Endometrium (tissue), 2 donors: ENCODE results near the gene ZDHHC11B.
"Not testable (repeated sequence)": the region's sequence is repeated elsewhere in the genome, so short reads cannot be mapped to it uniquely, and the experiment has no call there.

ENCODE experiments used
- FAIRE-seq: peaks from 2 replicates; lab custom pipeline; 2012; peaks lifted over from hg19 to GRCh38; lab: Jason Lieb, UNC
- donor health status: control.
- donor health status: control.

The ZDHHC11B gene

DNA sequence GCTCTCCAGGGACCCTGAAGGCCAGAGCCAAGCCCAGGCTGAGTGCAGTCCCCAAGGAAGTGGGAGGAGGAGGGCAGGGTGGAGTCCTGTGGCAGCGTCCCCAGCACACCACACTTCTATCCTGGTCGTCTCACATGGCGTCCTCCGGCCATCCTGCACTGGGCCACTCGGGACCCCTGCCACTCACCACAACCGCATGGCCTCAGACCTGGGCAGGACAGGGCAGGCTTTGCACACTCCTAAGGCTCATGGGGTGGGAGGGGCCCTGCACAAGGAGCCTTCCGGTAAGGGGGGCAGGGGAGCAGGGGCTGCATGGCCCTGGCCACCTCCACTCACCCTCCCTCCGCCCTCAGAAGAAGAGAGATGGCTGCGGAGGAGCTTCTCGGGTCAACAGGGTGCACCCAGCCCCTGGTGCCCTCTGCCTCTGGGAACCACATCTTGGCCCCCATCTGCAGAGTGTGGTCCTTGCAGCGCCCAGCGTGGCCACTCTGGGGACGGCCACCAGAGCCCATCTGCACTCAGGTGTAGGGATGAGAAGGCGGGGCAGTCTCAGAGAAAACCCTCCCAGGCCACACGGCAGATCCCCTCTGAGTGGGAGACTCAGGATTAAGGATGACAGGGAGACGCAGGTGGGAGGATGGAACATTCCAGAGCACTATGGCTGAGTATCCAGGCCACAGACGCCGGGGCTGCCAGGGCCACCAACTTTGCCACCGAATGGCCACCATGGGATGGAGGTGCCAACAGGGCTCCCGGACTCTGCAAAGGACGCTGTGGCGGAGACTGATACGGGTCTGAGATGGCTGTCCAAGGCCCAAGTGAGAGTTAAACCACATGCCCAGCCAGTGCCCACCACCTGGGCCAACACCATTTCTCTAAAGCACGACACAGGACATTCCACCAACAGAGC, 99.0 kb downstream of the ZDHHC11B start:
- no peak for FAIRE-seq

DNA sequence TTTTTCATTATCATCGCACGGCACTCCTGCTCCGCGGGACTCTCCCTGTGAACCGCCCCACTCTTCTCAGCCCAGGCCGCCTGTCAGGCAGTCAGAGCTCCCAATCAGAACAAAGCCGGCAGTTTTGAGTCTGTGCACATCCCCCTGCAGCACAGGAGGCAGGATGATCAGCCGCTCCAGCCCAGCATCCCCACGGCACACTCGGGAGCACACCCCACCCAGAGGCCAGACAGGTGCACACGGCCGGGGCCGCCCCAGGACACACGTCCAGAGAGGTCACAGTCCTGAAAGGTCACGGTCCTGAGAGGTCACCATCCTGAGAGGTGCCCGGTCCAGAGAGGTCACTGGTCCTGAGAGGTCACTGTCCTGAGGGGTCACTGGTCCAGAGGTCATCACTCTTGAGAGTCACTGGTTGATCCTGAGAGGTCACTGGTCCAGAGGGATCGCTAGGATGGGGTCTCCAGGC, 99.7 kb downstream of the ZDHHC11B start:
- no peak for FAIRE-seq

DNA sequence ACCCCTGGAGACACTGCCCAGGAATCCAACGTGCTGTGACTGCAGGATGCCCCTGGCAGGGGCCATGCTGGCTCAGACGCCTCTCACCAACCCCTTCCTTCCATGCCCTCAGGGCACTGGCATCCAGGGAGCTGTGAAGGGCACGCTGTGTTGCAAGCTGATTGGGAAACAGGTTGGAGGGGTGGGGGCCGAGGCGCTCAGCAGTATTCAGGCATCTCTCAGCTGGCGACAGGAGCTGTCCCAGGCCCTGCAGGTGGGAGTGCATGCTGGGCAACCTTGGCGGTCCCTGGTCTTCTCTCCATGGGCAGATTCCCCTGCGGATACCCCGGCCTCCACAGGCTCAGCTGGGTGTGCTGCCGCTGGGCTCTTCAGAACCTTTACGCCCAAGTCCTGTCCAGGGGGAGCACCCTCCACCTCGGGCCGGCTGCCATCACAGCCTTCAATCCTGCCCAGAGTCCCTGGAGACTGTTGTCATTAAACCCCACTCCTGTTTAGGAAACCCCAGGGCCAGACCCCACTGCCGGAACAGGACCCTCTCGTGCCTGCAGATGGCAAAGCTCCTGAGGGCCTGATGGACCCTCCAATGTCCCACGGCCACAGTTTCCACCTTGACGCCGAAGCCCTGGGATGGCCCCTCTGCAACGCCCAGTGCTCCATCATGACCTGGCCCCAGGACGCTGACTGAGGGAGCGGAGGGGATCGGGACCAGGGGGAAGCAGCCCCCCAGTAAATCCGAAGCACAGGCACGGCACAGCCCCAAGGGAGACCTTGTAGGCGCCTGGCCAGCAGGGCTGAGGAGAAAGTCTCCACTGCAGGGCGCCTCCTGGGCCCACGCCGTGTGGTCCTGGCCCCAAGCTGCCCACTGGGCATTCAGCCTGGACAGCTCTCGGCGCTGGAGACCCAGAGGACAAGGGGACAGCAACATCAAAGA, 100.7 kb downstream of the ZDHHC11B start:
- FAIRE-seq, result no peak

DNA sequence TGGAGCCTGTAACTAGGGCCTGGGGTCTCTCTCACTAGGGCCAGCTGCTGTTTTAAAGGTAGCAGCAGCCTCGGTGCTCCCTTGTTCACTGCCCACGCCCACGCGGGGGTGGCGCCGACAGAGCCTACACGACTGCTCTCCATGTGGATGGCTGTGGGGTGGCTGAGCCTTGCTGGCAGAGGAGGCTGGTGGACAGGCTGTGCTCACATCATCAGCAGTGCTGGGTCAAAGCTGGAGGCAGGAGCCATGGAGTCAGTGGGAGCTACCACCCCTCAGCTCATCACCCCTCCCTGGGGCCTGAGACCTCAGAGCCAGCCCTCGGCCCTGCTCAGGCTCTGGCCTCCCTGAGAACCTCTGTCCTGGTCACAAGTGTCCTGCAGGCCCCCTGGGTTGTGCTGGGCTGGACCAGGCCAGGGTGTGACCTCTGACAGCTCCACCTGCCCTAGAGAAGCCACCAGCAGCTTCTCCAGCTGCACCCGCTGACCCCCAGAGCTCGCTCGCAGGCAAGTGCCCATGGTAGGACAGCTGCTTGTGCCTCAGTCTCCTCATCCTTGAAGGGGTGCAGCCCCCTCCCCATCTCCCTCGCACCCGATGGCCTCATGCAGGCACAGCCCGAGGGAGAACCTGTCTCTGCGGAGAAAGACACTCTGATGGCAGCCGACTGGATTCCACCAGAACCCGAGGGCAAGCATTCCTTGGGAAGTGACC, 101.7 kb downstream of the ZDHHC11B start:
- FAIRE-seq, result not testable (repeated sequence)

DNA sequence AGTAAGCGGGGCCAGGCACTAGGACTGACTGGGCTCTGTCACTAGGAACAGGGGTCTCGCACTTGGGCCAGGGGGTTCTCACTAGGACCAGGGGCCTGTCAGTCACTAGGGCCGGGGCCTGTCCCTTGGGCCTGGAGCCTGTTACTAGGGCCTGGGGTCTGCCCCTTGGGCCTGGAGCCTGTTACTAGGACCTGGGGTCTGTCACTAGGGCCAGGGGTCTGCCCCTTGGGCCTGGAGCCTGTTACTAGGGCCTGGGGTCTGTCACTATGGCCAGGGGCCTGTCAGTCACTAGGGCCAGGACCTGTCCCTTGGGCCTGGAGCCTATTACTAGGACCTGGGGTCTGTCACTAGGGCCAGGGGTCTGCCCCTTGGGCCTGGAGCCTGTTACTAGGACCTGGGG, 102.3 kb downstream of the ZDHHC11B start:
- not testable (repeated sequence) for FAIRE-seq

DNA sequence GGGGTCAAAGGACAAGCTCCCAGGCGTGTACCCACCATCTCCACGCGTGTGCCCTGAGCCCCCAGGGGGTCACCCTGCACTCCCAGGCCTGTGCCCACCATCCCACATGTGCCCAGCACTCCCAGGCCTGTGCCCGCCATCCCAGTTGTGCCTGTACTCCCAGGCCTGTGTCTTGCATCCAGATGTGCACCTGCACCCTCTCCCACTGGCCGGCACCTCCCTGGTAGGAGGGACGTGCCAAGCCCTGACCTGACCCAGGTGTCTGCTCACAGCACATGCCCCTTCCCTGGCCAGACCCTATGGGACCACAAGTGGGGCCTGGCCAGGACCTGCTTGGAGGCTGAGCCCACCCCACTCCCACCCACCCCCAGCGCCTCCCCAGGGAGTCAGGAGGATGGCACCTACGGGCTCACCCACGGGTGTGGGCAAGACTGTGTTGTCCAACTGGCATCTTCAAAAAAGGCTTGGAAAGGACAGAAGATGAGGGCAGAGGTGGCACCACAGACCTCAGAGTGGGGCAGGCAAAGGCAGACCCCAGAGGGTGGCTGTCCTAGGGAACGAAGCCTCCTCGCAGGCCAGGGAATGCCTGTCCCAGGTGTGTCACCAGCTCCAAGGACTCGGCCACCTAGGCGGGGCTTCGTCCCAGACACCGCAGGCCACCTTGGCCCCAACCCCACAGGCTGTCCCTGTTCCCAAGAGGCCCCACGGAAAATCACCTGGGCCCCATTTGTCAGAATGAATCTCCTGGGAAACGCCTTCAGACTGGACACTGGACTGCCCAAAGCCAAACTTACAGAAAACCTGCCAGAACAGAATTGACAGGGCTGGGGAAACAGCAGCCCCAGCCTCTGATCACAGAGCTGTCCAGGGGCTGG, 103.0 kb downstream of the ZDHHC11B start:
- FAIRE-seq, result not testable (repeated sequence)

DNA sequence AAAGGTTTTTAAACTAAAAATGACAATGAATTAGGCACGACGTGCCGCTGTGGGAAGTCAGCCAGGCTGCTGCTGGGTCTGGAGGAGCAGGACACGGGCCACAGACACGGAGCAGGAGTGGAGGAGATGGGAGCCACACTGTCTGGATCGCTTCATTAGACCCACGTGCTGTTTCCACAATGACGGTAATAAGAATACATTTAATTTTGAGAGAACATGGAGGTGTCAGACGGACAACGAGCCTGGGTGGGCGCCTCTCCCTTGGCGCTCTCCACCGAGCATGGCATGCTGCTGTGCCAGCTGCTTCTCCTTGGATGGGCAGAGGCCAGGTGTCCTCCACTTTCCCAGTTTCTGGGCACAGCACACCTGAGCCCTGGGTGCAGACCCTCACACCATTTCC, 103.7 kb downstream of the ZDHHC11B start:
- FAIRE-seq, result not testable (repeated sequence)

DNA sequence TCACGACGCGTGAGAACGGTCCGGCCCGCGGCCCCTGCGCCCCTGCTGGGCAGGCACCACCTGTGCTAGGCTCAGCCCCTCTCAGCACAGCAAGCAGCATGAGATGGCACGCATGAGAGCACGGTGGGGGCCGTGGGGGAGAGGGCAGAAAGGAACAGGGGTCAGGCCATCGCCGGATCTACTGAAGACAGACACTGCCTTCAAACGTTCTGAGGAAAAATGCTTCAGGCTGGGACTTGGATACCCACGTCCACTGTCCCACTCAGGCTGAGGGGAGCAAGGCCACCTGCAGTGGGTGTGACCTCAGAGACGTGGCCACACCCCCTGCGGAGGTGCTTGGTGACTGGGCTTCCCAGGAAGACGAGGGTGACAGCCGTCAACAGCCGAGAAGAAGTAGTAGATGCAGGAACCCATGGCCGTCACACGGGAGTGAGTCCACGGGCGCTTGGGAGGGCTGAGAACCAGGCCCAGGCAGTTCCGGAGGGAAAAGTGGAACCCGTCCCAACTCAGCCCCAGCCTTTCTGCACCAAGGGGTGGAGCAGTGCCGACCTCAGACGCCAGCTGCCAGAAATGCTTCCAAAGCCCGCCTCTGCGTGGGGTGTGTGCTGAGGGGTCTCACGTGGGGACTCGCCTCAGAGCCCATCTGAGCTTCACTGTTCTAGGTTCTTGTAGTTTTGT, 104.3 kb downstream of the ZDHHC11B start:
- not testable (repeated sequence) for FAIRE-seq

DNA sequence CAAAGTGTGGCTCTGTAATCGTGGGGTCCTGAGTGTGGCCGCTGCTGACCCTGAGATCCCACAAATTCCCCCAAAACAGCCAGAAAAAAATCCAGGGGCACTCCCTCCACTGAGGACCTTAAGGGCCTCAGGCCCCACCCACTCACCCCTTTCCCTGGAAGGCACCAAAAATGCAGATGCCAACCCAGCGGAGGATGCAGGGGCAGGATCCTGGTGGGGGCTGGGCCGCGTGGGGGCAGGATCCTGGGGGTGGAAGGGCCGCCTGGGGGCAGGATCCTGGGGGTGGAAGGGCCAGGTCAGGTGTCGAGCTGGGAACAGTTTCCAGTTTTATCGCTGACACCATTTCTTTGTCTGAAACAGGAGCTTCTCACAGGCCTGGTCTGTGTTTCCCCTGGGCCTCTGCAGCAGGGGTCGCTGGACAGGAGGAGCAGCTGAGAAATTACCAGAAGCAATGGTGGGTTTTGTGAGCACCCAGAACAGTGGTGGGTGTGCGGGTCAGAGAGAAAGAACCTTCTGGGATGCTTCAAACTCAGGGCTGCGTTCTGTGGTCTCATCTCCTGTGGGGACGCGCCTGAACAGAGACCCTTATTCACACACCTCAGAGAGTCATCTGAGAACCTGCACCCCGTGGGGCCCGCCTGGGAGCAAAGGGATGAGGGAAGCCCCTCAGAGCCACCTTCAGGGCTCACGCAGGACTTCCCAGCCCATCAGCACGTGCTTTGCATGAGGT, 105.2 kb downstream of the ZDHHC11B start:
- not testable (repeated sequence) for FAIRE-seq

DNA sequence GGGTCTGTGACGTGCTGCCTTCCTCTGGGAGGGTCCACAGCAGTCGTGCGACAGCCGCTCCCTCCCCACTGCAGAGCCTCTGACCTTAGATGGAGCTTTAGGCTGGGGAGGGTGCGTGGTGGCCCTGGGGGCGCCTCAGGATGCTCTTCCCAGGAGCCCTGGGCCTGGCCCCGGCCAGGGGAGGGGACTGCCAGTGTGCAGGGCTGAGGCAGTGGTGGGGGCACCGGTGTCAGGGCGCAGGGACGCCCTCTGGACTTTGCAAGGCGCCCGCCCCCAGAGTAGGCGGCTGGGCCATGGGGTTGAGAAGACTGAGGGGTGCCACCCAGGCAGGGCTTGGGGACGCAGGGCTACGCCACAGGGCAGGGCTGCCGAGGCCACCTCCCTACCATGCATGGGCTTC, 106.0 kb downstream of the ZDHHC11B start:
- FAIRE-seq, result not testable (repeated sequence)

DNA sequence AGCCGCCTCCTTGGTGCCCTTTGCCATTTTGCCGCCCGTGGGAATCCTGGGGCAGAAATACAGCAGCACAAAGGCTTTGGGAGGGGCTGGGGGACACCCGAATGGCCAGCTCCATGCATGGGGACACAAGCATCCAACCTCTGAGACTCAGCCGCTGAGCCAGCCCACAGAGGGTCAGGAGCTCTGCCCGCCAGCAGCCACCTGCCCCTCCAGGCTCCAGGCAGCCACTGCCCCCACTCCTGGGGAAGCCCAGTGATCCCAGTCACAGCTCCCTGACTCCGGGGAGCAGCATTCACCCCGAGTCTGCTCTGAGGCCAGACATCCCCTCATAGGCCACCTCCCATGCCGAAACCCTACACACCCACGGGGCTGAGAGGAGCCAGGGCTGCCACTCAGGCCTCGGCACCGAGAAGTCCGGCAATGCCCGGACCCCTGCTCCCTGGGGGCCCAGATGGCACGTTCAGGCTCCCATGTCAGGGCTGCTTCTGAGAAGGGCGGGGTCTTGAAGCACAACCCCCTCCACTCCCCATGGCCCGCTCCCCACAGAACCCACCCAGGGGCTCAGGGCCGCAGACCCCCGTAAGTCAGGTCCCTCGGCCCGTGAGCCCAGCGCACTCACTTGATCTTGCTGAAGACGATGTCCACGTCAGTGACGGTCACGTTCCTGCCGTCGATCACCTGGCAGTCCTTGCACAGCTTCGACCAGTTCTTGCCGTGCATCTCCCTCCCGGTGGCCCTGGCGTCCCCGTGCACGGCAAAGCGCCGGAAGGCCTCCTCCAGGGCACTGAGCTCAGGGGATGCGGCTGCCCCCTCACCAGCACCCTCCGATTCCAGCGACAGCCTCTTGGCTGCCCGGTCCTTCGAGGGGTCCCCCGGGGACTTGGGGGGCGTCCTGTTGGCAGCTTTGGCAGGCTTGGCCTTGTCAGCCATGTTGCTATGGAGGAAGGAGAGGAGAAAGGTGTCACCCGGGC, 107.1 kb downstream of the ZDHHC11B start:
- FAIRE-seq, result no peak

DNA sequence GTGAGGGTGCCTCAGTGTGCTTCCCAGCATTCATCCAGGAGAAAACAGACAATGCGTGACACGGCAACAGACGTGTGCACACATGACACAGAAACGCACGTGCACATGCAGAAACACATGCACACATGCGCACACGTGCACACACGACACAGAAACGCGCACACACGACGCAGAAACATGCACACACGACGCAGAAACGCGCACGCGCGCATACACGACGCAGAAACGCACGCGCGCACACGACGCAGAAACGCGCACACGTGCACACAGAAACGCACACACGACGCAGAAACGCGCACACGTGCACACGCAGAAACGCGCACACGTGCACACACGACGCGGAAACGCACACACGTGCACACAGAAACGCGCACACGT, 107.8 kb downstream of the ZDHHC11B start:
- no peak for FAIRE-seq

DNA sequence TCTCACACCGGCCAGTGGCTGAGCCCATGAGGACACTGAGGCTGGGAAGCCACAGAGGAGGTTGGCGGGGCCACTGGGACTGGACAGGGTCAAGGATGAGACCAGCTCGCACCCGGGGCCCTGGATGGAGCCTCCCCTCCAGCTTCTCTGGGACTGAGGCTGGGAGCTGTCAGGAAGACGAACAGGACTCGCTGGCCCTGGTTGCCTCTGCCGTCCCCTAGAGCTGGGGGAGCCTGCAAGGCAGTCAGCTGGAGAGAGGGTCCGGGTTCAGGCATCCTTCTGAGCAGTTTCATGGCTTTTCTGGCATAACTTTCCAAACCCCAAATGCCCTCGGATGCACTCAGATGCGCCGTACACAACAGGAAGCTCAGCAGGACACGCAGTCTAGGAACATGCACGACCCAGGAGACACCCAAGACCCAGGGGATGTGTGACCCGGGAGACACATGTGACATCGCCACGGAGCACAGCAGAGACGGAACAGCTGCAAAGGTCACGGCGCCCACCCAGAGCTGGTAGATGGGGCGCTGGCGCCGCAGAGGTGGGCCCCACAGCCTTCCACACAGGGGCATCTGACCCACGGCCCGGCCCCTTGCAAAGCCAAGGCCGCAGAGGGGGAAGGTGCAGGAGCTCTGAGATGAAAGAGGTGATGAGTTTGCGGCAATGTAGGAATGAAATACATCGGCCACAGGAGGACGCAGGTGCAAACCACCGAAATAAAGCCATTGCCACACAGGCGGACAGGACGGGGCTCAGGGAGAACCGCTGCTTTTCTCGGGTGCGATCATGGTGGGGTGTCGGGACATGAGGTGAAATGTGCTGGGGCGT, 108.4 kb downstream of the ZDHHC11B start:
- FAIRE-seq, result no peak

DNA sequence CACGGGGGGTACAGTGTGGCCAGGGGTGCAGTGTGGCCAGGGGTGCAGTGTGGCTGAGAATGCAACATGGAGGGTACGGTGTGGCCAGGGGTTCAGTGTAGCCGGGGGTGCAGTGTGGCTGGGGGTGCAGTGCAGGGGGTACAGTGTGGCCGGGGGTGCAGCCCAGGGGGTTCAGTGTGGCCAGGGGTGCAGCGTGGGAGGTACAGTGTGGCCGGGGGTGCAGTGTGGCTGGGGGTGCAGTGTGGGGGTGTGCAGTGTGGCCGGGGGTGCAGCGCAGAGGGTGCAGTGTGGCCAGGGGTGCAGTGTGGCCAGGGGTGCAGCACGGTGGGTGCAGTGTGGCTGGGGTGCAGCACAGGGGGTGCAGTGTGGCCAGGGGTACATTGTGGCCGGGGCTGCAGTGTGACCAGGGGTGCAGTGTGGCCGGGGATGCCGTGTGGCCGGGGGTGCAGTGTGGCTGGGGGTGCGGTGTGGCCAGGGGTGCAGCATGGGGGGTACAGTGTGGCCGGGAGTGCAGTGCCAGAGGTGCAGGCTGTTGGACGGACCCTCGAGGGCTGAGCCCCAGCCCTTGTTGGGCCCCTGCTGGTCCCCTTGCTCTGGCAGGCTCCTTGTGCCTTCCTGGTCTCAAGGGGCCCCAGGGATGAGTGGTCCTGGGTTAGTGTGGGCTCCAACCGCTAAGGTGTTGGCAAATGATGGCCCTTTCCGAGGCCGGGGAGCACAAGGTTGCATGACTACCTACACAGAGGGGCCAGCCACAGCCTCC, 109.2 kb downstream of the ZDHHC11B start:
- FAIRE-seq, result no peak

DNA sequence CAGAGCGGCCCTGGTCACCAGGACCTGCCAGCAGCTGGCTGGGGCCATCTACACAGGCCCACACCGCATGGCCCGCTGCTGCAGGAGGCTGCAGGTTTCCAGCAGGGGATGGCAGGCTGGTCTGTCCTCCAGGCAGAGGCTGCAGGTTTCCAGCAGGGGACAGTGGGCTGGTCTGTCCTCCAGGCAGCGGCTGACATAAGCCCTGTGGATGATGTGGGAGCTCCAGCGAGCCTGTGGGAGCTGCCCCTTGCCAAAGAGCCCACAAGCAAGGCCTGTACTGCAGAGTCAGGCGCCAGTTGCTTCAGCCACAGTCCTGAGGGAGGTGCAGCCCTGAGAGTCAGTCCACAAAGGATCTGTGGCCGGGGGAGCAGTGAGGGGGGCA, 109.9 kb downstream of the ZDHHC11B start:
- FAIRE-seq, result no peak

DNA sequence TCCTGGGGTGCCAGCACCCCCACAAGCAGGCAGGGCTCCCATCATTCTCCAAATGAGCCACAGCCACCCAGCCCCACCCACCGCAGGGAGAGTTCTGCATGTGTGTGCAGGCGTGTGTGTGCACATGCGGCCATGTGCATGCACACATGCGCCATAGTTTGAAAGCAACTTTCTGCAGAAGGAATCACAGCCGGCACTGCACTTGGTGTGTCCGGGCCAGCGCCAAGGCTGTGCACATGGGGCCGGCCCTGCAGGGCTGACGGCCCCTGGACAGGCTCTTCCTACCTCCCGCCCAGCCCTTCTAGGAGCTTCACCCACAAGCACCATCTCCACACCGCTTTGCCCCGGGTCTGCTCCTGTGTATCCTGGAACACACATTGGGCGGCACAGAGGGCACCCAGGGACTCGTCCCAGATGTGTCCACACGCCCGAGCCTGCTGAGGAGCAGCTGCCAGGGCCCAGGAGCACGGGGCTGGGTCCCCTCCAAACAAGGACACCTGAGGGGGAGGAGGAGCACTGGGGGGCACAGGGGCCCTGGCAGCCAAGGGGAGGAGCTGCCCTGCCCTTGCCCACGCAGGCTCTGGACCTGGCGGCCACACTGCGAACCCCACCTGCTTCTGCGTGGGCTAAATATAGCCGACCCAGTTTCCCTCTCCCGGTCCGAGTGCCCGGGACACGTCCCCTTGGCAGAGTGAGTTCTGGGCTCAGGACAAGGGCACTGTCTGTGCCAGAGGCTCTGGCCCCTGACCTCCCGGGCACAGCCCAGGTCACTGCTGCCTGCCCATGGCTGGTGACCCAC, 110.5 kb downstream of the ZDHHC11B start:
- FAIRE-seq, result no peak
